ENCODE results near the gene CPSF7.

Gene CPSF7

GRCh38 chr11:61362542-61362875 lies 67.3 kb downstream of the CPSF7 start:
- peak overlapping the region; percentile 74 for H3K4me3 ChIP-seq (replicated peaks; ENCODE audit: insufficient read depth, low read length)
- H3K27ac ChIP-seq (replicated peaks), result peak overlapping the region; percentile 97
- DNase-seq (ENCODE audit: low read depth in 1 of 2, low spot score in 1 of 2), result peak in 1 of 2 experiments; percentile 32
- no peaks in the 10 kb centered on the region for H3K27me3 ChIP-seq (ENCODE audit: insufficient read depth, poor library complexity, severe bottlenecking)
- no peak for TF ChIP-seq POLR2AphosphoS5 (IDR thresholded peaks at IDR 0.05; ENCODE audit: low read depth)
- TF ChIP-seq REST (IDR thresholded peaks at IDR 0.05; ENCODE audit: insufficient replicate concordance, low read depth), result no peak
- no peak for TF ChIP-seq SPI1 (IDR thresholded peaks at IDR 0.05; ENCODE audit: borderline replicate concordance, low read depth)
- no peak for TF ChIP-seq GABPA (IDR thresholded peaks at IDR 0.05; ENCODE audit: low read depth)
- TF ChIP-seq CTCF (IDR thresholded peaks at IDR 0.05; ENCODE audit: insufficient read depth, low read length), result no peak

- Histone ChIP-seq H3K27me3 (ENCODE audit: insufficient read depth, poor library complexity, severe bottlenecking) (no peaks in the 10 kb centered on the region), H3K27ac (replicated peaks) (peak within 1 kb of the TSS; percentile 97), H3K4me3 (replicated peaks; ENCODE audit: insufficient read depth, low read length) (peak within 1 kb of the TSS; percentile 74)
- DNase-seq (ENCODE audit: low read depth in 1 of 2, low spot score in 1 of 2), result peak; percentile 88 to 96
- TF ChIP-seq POLR2AphosphoS5 (IDR thresholded peaks at IDR 0.05; ENCODE audit: low read depth) (peak; percentile 80; the same call in 1 of the 2 replicates), CTCF (IDR thresholded peaks at IDR 0.05; ENCODE audit: insufficient read depth, low read length) (no peak), GABPA (IDR thresholded peaks at IDR 0.05; ENCODE audit: low read depth) (peak; percentile 89), REST (IDR thresholded peaks at IDR 0.05; ENCODE audit: insufficient replicate concordance, low read depth) (peak; percentile 25), SPI1 (IDR thresholded peaks at IDR 0.05; ENCODE audit: borderline replicate concordance, low read depth) (no peak)
Measured at GRCh38 chr11:61361741-61362541, 67.8 kb downstream of the CPSF7 start, which contains the start of the genes CYB561A3 and TMEM138. TSS of gene CYB561A3 (minus strand) at chr11:61361882. CDS start at chr11:61356713, 5,169 bp downstream. TSS of gene TMEM138 (plus strand) at chr11:61362374. CDS start at chr11:61364391, 2,017 bp downstream.

- Histone ChIP-seq H3K27me3 (ENCODE audit: insufficient read depth, poor library complexity, severe bottlenecking) (no peaks in the 10 kb centered on the region), H3K27ac (replicated peaks) (peak overlapping the region; percentile 97), H3K4me3 (replicated peaks; ENCODE audit: insufficient read depth, low read length) (peak overlapping the region; percentile 74)
- TF ChIP-seq CTCF (IDR thresholded peaks at IDR 0.05; ENCODE audit: insufficient read depth, low read length) (no peak), REST (IDR thresholded peaks at IDR 0.05; ENCODE audit: insufficient replicate concordance, low read depth) (no peak), SPI1 (IDR thresholded peaks at IDR 0.05; ENCODE audit: borderline replicate concordance, low read depth) (no peak), POLR2AphosphoS5 (IDR thresholded peaks at IDR 0.05; ENCODE audit: low read depth) (no peak), GABPA (IDR thresholded peaks at IDR 0.05; ENCODE audit: low read depth) (no peak)
- DNase-seq (ENCODE audit: low read depth in 1 of 2, low spot score in 1 of 2), result no peak
Measured at GRCh38 chr11:61361237-61361740, 68.5 kb downstream of the CPSF7 start.

Measured in HL-60 (cell line).